Uterine smooth muscle cell (primary cell): ENCODE results near the gene SERBP1. TPM values are rescaled to one million over a fixed set of nuclear protein-coding genes. Genes with fewer than 3 reads are reported as not detected.

Source experiments
- total RNA-seq: library from RNA; depleted of rRNA; stranded (reverse); fragments of >200 nt; gene quantifications from 2 replicates; pipeline ENCODE4 v1.2.3, GENCODE V29; 2014

Gene SERBP1
- total RNA-seq, result 244 and 333 TPM in 2 replicates

GRCh38 chr1:67430358-67431155 lies at the start of gene SERBP1:
Gene SERBP1, minus strand, starts transcription at chr1:67430402. Its CDS starts 102 bp downstream, at chr1:67430300.

Other genes starting within 250 kb of the SERBP1 start
- gene IL12RB2, start 122.5 kb downstream of the SERBP1 start, total RNA-seq, result not detected in 2 replicates